ENCODE data around the gene HSD11B1.
A peak's percentile ranks its signal among the peaks of the same experiment; 100 is the strongest.

DNA sequence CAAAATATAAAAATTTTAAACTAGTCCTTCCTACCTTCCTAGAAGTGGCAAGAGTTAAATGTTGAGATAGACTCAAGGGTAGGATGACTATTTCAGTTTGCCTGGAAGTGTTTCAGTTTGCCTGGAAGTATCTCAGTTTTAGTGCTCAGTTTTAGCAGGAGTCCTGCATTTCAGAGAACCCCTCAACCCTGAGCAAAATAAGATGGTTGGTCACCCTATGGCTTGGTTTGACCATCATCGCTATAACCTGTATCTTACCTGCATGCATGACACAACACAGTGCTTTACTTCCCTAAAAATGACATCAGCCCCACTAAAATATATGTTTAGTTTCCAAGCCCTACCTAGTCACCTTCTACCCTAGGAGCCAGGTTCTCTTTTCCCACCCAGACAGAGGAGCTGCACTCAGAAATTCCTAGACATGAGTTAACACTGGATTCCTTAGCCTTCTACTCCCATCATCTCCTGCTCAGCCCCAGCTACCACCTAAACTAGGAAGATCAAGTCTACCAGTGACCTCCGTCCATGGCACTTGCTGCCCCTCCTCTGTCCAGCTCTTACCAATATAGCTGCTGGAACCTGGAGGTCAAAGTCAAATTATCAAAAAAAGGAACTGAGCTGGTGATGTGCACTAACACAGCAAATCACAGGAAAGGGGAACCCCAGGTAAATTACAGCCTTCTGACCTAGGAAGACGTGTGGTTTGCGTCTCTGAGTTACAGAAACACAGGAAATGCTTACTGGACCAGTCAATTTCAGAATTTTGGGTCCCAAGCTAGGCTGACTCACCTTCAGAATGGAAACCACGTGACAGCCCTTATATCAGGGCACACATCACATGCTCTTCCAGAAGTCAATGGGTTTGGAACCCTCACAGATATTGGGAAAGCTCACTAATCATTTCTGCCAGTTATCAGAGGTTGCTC lies 31.7 kb upstream of the HSD11B1 start:
- TF ChIP-seq EP300 (IDR thresholded peaks at IDR 0.05) (no peak), POLR2AphosphoS5 (IDR thresholded peaks at IDR 0.05) (peak; percentile 30 to 56)

All from upper lobe of left lung (tissue), 4 donors.